ENCODE results near the gene GNMT.
"Not testable (repeated sequence)": the region's sequence is repeated elsewhere in the genome, so short reads cannot be mapped to it uniquely, and the experiment has no call there.

The GNMT gene

GRCh38 chr6:42940493-42941045, 20.0 kb upstream of the GNMT start:
- TF ChIP-seq, protein P1, sequence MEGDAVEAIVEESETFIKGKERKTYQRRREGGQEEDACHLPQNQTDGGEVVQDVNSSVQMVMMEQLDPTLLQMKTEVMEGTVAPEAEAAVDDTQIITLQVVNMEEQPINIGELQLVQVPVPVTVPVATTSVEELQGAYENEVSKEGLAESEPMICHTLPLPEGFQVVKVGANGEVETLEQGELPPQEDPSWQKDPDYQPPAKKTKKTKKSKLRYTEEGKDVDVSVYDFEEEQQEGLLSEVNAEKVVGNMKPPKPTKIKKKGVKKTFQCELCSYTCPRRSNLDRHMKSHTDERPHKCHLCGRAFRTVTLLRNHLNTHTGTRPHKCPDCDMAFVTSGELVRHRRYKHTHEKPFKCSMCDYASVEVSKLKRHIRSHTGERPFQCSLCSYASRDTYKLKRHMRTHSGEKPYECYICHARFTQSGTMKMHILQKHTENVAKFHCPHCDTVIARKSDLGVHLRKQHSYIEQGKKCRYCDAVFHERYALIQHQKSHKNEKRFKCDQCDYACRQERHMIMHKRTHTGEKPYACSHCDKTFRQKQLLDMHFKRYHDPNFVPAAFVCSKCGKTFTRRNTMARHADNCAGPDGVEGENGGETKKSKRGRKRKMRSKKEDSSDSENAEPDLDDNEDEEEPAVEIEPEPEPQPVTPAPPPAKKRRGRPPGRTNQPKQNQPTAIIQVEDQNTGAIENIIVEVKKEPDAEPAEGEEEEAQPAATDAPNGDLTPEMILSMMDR (IDR thresholded peaks at IDR 0.05; ENCODE audit: borderline replicate concordance, control extremely low read depth, extremely low read depth, insufficient read depth, missing control alignments) = no peak
- DNase-seq (ENCODE audit: low spot score) = no peak
- in situ Hi-C loops (cut with MboI; ENCODE audit: low sequenced_read_pairs, unreplicated experiment) = no loop called here

DNA sequence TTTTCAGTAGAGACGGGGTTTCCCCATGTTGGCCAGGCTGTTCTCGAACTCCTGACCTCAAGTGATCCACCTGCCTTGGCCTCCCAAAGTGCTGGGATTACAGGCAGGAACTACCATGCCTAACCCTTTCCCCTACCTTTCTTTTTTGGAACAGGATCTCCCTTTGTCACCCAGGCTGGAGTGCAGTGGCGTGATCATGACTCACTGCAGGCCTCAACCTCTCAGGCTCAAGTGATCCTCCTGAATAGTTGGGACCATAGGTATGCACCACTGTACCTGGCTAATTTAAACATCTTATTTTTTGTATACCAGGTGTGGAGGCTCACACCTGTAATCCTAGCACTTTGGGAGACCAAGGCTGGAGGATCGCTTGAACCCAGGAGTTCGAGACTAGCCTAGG, 19.2 kb upstream of the GNMT start:
- in situ Hi-C loops (cut with MboI; ENCODE audit: low sequenced_read_pairs, unreplicated experiment); DNase-seq (ENCODE audit: low spot score): not testable (repeated sequence)

- TF ChIP-seq, protein P1 (IDR thresholded peaks at IDR 0.05; ENCODE audit: borderline replicate concordance, control extremely low read depth, extremely low read depth, insufficient read depth, missing control alignments) = no peak
- no peak for DNase-seq (ENCODE audit: low spot score)
- in situ Hi-C loops (cut with MboI; ENCODE audit: low sequenced_read_pairs, unreplicated experiment) = no loop called here
Observed at GRCh38 chr6:42942444-42942843, 18.1 kb upstream of the GNMT start.

DNA sequence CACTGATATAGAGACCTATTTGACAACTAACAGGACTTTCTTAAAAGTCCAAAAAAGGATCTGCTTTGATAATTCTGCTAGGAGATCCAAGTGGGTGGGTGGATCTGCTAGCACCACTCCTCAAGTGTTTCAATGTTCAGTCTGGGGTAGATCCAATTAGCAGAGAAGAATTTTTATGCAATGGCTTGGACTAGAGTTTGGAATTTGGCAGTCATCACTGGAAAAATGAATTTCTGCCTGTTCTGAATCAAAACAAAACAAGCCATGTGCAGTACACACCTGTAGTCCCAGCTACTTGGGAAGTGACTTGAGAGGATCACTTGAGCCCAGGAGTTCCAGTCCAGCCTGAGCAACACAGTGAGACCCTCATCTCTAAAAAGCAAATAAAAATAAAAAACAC, 12.6 kb upstream of the GNMT start:
- TF ChIP-seq, protein P1 (IDR thresholded peaks at IDR 0.05; ENCODE audit: borderline replicate concordance, control extremely low read depth, extremely low read depth, insufficient read depth, missing control alignments) = no peak
- in situ Hi-C loops (cut with MboI; ENCODE audit: low sequenced_read_pairs, unreplicated experiment) = no loop called here
- DNase-seq (ENCODE audit: low spot score) = no peak

- in situ Hi-C loops (cut with MboI; ENCODE audit: low sequenced_read_pairs, unreplicated experiment) = no loop called here
Observed at GRCh38 chr6:42952389-42952788, 8.2 kb upstream of the GNMT start.

GRCh38 chr6:42954405-42954804, 6.1 kb upstream of the GNMT start:
- in situ Hi-C loops (cut with MboI; ENCODE audit: low sequenced_read_pairs, unreplicated experiment); DNase-seq (ENCODE audit: low spot score): not testable (repeated sequence)

More at GRCh38 chr6:42952389-42952788, 8.2 kb upstream of the GNMT start:
- TF ChIP-seq, protein P1 (IDR thresholded peaks at IDR 0.05; ENCODE audit: borderline replicate concordance, control extremely low read depth, extremely low read depth, insufficient read depth, missing control alignments) = no peak
- no peak for DNase-seq (ENCODE audit: low spot score)

DNA sequence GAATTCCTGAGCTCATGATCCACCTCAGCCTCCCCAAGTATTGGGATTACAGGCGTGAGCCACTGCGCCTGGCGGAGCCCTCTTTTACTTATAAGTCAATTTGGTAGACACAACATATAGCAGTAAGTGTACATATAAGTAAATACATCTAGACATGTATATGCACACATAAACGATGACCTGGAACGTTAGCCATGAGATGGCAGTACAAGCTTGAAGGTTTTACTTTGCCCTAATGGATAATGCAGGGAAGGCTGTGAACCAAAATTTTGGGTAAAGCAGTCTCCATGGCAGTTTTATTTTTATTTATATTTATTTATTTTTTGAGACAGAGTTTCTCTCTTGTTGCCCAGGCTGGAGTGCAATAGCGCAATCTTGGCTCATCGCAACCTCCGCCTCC, 2.4 kb upstream of the GNMT start:
- TF ChIP-seq, protein P1 (IDR thresholded peaks at IDR 0.05; ENCODE audit: borderline replicate concordance, control extremely low read depth, extremely low read depth, insufficient read depth, missing control alignments) = no peak
- DNase-seq (ENCODE audit: low spot score) = no peak
- in situ Hi-C loops (cut with MboI; ENCODE audit: low sequenced_read_pairs, unreplicated experiment) = no loop called here

DNA sequence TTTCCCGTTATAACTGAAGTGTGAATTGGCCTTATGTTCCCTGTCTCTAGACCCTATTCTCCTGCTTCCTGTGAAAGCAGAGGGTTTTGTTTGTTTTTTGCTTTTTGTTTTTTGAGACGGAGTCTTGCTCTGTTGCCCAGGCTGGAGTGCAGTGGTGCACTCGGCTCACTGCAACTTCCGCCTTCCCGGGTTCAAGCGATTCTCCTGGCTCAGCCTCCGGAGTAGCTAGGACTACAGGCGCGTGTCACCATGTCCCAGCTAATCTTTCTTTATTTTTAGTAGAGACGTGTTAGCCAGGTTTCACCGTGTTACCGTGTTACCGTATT, 674 bp upstream of the GNMT start:
- TF ChIP-seq, protein P1 (IDR thresholded peaks at IDR 0.05; ENCODE audit: borderline replicate concordance, control extremely low read depth, extremely low read depth, insufficient read depth, missing control alignments) = no peak
- in situ Hi-C loops (cut with MboI; ENCODE audit: low sequenced_read_pairs, unreplicated experiment) = no loop called here
- no peak for DNase-seq (ENCODE audit: low spot score)

All from GM13976 (cell line).